ENCODE data around the gene GNAQ. TPM values are rescaled to one million over a fixed set of nuclear protein-coding genes. Genes with fewer than 3 reads are reported as not detected.
A peak's percentile ranks its signal among the peaks of the same experiment; 100 is the strongest.

GNAQ gene
- total and polyA plus RNA-seq, 2 donors (not counting 1 experiment from before 2014, with no cell fraction given): 0.60 to 1.4 TPM

DNA sequence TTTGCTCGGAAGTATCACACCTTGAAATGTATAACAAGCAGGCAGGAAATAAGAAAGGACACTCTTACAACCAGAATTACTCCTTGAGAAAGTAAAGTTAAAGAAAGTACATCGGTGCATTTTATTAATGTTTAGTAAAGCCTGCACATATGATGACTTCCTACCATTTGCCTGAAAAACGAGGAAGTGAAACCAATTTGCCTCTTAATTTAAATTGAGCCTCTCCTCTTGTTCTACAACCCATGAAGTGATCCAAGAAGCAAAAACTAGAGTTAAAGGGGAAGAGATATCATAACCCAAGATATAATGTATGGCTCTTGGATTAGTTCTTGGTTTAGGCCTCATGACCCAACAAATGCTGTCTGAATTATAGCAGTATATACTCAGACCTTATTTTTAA, 95.6 kb downstream of the GNAQ start:
- Histone ChIP-seq H3K27ac (ENCODE audit: low read length in 2 of 2) (no peak overlapping the region), H3K36me3 (replicated peaks in 1 of 2; ENCODE audit: control extremely low read depth in 1 of 2, control insufficient read depth in 1 of 2, extremely low read depth in 1 of 2, insufficient read depth in 2 of 2, low read length in 1 of 2) (no peaks in the 10 kb centered on the region), H3K4me2 (replicated peaks; ENCODE audit: low read depth, low read length, poor library complexity, severe bottlenecking) (peak overlapping the region; percentile 7), H3K9ac (ENCODE audit: low read length) (no peak overlapping the region), H3K4me3 (ENCODE audit: control extremely low read depth in 1 of 5, extremely low read depth in 1 of 5, insufficient read depth in 1 of 5, low read depth in 2 of 5, low read length in 4 of 5) (no peak overlapping the region), H3K4me1 (ENCODE audit: control insufficient read depth in 2 of 2, insufficient read depth in 2 of 2, low read length in 2 of 2) (peaks cover 11 to 16% of the 10 kb centered on the region in 2 donors), H3K79me2 (ENCODE audit: control insufficient read depth, insufficient read depth, low read length) (no peaks in the 10 kb centered on the region), H3K9me3 (ENCODE audit: control extremely low read depth in 1 of 3, control insufficient read depth in 2 of 3, insufficient read depth in 1 of 3, low read length in 2 of 3) (peaks cover 0 to 4% (median 0%) of the 10 kb centered on the region in 3 donors), H4K20me1 (ENCODE audit: control insufficient read depth, insufficient read depth, low read length, poor library complexity, severe bottlenecking) (no peaks in the 10 kb centered on the region), H3K27me3 (replicated peaks in 1 of 4; ENCODE audit: control extremely low read depth in 1 of 4, control insufficient read depth in 3 of 4, insufficient read depth in 4 of 4, low read length in 3 of 4) (peaks cover 0 to 10% (median 7%) of the 10 kb centered on the region in 4 experiments), H2AFZ (ENCODE audit: insufficient read depth, low read depth, low read length, poor library complexity, severe bottlenecking) (no peak overlapping the region)
- TF ChIP-seq, protein P1, sequence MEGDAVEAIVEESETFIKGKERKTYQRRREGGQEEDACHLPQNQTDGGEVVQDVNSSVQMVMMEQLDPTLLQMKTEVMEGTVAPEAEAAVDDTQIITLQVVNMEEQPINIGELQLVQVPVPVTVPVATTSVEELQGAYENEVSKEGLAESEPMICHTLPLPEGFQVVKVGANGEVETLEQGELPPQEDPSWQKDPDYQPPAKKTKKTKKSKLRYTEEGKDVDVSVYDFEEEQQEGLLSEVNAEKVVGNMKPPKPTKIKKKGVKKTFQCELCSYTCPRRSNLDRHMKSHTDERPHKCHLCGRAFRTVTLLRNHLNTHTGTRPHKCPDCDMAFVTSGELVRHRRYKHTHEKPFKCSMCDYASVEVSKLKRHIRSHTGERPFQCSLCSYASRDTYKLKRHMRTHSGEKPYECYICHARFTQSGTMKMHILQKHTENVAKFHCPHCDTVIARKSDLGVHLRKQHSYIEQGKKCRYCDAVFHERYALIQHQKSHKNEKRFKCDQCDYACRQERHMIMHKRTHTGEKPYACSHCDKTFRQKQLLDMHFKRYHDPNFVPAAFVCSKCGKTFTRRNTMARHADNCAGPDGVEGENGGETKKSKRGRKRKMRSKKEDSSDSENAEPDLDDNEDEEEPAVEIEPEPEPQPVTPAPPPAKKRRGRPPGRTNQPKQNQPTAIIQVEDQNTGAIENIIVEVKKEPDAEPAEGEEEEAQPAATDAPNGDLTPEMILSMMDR (IDR thresholded peaks at IDR 0.05): no peak
- ChIA-PET POLR2A (no interaction called here), CTCF (no interaction called here)
- peak; percentile 56 for DNase-seq
- peak; percentile 49 for ATAC-seq (ENCODE audit: low read depth)
- intact Hi-C loops (cut with micrococcal nuclease): no loop called here
- WGBS (ENCODE audit: insufficient coverage): no CpG with 5 or more reads among the region's 3 CpGs
- Mint-ChIP-seq H3K27ac (no peak overlapping the region), H3K4me1 (peaks cover 12% of the 10 kb centered on the region), H3K27me3 (peaks cover 30% of the 10 kb centered on the region), H3K4me3 (no peak overlapping the region), H3K9me3 (ENCODE audit: insufficient read depth) (peaks cover 2% of the 10 kb centered on the region)

DNA sequence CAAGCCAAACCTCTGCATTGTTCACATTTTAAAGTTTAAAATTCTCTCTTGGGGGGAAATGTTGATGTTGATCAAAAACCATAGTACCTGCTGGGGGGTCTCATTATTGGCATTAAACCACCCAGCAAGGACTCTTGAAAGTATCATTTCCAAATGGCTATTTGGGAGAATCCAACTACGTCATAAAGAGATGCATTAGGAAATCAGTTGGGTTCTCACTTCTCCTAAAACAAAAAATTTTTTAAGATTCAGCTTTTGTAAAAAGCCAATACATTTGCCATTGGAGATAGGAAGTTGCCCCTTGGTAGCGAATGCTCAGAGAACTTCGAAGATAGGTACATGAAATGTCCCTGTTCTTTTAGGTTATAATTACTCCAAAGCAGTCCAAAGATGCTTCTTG, 96.4 kb downstream of the GNAQ start:
- H4K20me1 ChIP-seq (ENCODE audit: control insufficient read depth, insufficient read depth, low read length, poor library complexity, severe bottlenecking): no peaks in the 10 kb centered on the region
- WGBS (ENCODE audit: insufficient coverage): 87% methylated on average over 2 of the region's 3 CpGs
- Mint-ChIP-seq H3K27ac (no peak overlapping the region), H3K4me3 (no peak overlapping the region), H3K27me3 (peaks cover 30% of the 10 kb centered on the region), H3K9me3 (ENCODE audit: insufficient read depth) (peaks cover 2% of the 10 kb centered on the region), H3K4me1 (peaks cover 12% of the 10 kb centered on the region)
- no peak overlapping the region for H3K4me2 ChIP-seq (replicated peaks; ENCODE audit: low read depth, low read length, poor library complexity, severe bottlenecking)
- POLR2A ChIA-PET: interaction anchor here (0.6 kb wide), 1 partner anchor 16 kb away, joined by 4 read pairs; no protein-coding TSS in a partner anchor
- H3K4me3 ChIP-seq (ENCODE audit: control extremely low read depth in 1 of 5, extremely low read depth in 1 of 5, insufficient read depth in 1 of 5, low read depth in 2 of 5, low read length in 4 of 5): no peak overlapping the region
- H3K27me3 ChIP-seq (replicated peaks in 1 of 4; ENCODE audit: control extremely low read depth in 1 of 4, control insufficient read depth in 3 of 4, insufficient read depth in 4 of 4, low read length in 3 of 4): peaks cover 0 to 10% (median 7%) of the 10 kb centered on the region in 4 experiments
- no peaks in the 10 kb centered on the region for H3K36me3 ChIP-seq (replicated peaks in 1 of 2; ENCODE audit: control extremely low read depth in 1 of 2, control insufficient read depth in 1 of 2, extremely low read depth in 1 of 2, insufficient read depth in 2 of 2, low read length in 1 of 2)
- H3K79me2 ChIP-seq (ENCODE audit: control insufficient read depth, insufficient read depth, low read length): no peaks in the 10 kb centered on the region
- H2AFZ ChIP-seq (ENCODE audit: insufficient read depth, low read depth, low read length, poor library complexity, severe bottlenecking): no peak overlapping the region
- ATAC-seq (ENCODE audit: low read depth) (no peak), DNase-seq (no peak)
- TF ChIP-seq, protein P1 (IDR thresholded peaks at IDR 0.05): no peak
- TF ChIP-seq EZH2 (IDR thresholded peaks at IDR 0.05; ENCODE audit: borderline replicate concordance, insufficient read depth, low read depth, low read length, poor library complexity, severe bottlenecking): no peak
- CTCF ChIA-PET: no interaction called here
- peaks cover 0 to 4% (median 0%) of the 10 kb centered on the region in 3 donors for H3K9me3 ChIP-seq (ENCODE audit: control extremely low read depth in 1 of 3, control insufficient read depth in 2 of 3, insufficient read depth in 1 of 3, low read length in 2 of 3)
- H3K27ac ChIP-seq (ENCODE audit: low read length in 2 of 2): no peak overlapping the region
- peaks cover 11 to 16% of the 10 kb centered on the region in 2 donors for H3K4me1 ChIP-seq (ENCODE audit: control insufficient read depth in 2 of 2, insufficient read depth in 2 of 2, low read length in 2 of 2)
- intact Hi-C loops (cut with micrococcal nuclease): no loop called here
- H3K9ac ChIP-seq (ENCODE audit: low read length): no peak overlapping the region

Data from B cell (primary cell).